Glomerular endothelial cell (primary cell): ENCODE results near the gene EHBP1L1. TPM values are rescaled to one million over a fixed set of nuclear protein-coding genes. Genes with fewer than 3 reads are reported as not detected.

Source experiments
- DNase-seq: peaks from one replicate; pipeline ENCODE4 v3.0.0-alpha.2; 2011; ENCODE audit warnings: low read depth, low spot score; ENCODE audit errors: extremely low read depth
- total RNA-seq: library from RNA; depleted of rRNA; stranded (reverse); fragments of >200 nt; gene quantifications from 2 replicates; pipeline ENCODE4 v1.2.3, GENCODE V29; 2015

EHBP1L1 gene
- total RNA-seq, 1 donor from 2014 or later: 27.8 TPM

DNA sequence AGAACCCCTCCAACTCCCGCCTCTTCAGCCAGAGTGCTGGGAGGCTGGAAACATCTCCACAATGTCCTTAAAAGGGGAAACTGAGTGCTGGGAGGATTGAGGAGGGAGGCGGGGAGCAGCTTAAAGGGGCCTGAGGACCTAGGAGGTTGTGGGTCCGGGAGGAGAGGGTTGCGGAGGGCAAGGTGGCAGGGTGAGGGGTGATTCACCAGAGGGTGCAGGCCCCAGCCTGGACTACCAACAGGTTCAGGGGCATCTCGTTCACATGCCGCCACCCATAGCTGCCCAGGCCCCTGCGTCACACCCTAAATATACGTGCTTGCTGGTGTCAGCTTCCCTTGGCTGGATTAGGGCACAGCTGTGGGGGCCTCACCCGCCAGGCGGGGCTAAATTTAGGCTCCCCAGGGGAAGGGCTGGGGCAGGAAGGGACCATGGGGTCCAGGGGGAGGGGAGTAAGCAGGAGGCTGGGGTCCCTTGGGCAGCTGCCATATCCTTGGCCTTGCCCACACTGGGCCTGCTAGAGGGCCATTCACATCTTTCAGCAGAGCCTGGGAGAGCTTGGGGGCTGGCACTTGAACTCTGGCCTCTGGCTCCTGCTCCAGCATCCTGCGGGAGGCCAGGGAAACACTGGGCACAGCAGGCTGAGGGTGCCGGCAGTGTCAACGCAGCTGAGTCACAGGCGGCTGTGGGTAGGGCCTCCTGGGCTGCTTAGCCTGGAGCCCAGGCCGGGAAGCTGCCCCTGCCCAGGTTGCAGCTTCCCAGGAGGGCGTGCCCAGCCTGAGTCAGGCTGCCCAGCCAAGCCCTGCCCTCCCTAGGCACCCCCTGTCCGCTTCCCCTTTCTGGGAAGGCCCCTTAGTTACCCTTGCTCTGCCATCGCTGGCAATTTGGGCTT is 1.3 kb downstream of the EHBP1L1 start:
- DNase-seq: no peak

DNA sequence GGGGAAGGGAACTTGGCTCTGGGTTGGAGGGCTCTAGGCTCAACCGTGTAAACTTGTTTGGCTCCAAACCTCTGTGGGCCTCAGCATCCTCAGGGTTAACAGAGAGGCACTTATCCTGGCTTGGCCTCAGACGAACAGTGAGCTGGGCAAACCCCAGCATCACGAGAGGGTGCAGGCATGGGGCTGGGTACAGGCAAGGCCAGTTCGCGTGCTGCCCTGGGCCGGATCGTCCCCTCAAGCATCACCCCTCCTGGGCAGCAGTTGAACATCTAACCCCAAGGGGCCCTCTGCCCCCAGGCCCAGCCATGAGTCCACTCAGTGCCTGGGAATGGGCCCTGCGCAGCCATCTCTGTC is 1.9 kb downstream of the EHBP1L1 start:
- no peak for DNase-seq

DNA sequence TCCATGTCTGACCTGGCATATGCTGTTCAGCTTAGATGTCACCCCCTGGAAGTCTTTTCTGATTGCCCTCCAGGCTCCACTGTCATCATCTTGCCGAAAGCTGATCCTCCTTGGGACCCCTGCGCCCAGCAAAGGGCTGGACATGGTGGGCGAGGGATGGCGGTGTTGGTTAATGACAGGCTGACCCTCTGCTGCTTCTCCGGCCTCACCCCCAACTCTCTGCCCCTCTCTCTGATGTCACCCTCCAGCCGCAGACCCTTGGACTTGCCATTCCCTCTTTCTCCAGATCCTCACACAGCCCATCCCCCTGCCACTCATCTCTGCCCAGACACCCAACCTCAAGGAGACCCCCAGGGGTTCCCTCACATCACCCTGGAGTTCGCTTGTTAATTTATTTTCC is 2.3 kb downstream of the EHBP1L1 start:
- DNase-seq: no peak

DNA sequence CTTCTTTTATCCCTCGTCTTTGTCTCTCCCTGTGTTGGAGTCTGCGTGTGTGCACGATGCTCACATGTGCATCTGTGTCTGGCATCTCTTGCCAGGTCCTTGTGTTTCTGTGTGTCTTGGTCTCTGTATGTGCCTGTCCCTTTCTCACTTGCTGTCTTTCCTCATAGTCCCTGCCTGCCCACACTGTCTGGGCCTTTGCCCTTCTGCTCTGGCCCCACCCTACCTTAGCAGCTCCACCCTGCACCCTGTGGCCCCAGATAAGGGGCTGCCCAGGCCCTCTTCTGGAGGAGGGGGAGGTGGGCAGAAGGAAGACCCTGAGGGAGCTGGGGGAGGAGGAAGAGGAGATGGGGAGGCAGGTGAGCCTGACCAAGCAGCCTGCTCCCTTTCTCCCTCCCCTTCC is 2.8 kb downstream of the EHBP1L1 start:
- no peak for DNase-seq

DNA sequence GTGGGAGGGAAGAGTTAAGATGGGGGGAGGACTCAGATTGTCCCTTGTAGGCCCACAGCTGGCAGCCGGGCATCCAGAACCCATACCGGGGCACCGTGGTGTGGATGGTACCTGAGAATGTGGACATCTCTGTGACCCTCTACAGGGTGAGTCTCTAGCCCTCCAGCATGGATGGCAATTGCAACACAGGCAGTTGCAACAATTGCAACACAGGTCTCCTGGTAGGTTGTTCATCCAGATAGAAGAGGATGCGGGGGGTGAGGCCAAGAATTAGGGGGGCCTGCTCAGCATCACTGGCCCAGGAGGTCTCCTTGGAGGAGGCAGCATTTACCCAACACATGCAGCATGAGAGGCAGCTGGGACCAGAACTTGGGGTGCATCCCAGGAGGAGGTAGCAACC is 3.4 kb downstream of the EHBP1L1 start:
- DNase-seq: no peak

DNA sequence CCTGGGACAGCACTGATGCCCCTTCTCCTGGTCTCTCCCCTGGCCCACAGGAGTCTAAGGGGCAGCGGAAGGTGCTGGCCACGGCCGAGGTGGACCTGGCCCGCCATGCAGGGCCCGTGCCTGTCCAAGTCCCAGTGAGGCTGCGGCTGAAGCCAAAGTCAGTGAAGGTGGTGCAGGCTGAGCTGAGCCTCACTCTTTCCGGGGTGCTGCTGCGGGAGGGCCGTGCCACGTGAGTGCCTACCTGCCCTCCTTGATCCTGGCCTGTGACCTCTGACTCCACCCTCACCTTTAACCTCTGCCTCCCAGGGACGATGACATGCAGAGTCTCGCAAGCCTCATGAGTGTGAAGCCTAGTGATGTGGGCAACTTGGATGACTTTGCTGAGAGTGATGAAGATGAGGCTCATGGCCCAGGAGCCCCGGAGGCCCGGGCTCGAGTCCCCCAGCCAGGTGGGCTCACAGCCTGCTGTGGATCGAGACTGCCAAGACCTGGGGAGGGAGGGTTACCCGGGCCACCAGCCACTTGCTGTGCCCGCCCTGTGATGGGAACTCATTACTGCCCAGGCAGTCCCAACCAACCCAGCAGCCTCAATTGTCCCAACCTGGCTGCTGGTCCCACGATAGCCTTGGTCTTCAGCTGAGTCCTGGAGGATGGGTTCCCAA is 4.3 kb downstream of the EHBP1L1 start:
- DNase-seq: no peak

DNA sequence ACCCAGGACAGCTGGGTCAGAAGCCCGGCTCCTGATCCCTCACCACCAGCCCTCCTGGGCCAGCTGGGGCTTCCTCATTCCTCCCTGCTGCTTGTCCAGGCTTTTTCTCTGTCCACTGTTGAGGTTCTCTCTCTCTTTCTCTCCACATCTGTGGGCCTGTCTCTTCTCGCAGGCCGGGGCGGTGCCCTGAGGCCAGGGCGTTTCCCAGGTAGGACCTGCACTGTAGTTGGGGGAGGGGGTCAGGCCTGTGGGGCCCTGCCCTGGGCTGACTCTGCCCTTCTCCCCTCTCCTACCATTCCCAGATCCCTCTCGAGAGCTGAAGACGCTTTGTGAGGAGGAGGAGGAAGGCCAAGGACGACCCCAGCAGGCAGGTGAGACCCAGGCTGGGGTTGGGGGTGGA is 4.9 kb downstream of the EHBP1L1 start:
- no peak for DNase-seq

DNA sequence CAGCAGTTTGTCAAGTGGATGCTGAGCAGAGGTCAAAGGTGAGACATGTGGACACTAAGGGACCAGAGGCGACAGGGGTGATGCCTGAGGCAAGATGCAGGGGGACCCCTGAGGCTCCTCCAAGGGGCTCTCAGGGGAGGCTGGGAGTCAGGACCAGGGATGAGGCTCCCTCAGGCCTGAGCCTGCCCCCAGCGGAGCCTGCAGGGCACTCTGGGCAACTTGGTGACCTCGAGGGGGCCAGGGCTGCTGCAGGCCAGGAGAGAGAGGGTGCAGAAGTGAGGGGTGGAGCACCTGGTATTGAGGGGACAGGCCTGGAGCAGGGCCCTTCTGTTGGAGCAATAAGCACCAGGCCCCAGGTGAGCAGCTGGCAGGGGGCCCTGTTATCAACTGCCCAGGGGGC is 6.1 kb downstream of the EHBP1L1 start:
- DNase-seq: no peak

DNA sequence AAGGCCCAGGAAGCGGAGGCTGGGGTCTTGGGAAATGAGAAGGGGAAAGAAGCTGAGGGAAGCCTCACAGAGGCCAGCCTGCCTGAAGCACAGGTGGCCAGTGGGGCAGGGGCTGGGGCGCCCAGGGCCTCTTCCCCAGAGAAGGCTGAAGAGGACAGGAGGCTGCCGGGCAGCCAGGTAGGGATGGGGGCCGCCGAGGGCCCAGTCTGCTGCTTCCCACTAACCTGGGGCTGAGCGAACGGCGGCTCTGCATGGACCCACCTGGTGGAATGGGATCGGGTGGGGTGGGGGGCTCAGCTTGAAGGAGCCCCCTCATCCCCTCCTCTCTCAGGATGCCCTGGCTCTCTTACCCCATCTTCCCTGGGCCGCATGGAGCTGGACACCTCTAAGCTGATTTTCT is 7.7 kb downstream of the EHBP1L1 start:
- no peak for DNase-seq

DNA sequence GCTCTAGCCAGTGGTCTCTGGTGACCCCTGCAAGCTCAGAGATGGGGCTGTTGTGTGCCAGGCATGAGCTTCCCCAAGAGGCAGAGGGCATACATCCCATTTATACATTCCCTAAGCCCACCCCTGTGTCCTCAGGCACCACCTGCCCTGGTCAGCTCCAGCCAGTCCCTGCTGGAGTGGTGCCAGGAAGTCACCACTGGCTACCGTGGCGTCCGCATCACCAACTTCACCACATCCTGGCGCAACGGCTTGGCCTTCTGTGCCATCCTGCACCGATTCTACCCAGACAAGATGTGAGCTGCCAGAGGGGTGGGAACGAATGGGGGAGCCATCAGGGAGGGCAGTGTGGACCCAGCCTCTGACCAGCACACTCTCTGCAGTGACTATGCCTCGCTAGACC is 8.3 kb downstream of the EHBP1L1 start:
- DNase-seq: no peak

DNA sequence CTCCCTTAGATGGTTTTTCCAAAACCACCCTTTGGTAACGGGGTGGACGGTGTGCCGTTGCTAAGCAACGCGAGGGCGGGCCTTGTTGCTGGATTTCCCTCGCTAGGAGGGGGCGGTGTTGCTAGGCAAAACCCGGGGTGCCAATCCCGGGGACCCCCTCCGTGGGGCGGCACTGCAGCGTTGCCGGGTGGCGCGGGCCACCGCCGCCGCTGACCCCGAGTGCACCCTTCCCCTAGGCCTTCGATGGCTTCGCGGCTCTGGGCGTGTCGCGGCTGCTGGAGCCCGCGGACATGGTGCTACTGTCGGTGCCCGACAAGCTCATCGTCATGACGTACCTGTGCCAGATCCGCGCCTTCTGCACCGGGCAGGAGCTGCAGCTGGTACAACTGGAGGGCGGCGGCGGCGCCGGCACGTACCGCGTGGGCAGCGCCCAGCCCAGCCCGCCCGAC is 8.9 kb downstream of the EHBP1L1 start:
- no peak for DNase-seq

DNA sequence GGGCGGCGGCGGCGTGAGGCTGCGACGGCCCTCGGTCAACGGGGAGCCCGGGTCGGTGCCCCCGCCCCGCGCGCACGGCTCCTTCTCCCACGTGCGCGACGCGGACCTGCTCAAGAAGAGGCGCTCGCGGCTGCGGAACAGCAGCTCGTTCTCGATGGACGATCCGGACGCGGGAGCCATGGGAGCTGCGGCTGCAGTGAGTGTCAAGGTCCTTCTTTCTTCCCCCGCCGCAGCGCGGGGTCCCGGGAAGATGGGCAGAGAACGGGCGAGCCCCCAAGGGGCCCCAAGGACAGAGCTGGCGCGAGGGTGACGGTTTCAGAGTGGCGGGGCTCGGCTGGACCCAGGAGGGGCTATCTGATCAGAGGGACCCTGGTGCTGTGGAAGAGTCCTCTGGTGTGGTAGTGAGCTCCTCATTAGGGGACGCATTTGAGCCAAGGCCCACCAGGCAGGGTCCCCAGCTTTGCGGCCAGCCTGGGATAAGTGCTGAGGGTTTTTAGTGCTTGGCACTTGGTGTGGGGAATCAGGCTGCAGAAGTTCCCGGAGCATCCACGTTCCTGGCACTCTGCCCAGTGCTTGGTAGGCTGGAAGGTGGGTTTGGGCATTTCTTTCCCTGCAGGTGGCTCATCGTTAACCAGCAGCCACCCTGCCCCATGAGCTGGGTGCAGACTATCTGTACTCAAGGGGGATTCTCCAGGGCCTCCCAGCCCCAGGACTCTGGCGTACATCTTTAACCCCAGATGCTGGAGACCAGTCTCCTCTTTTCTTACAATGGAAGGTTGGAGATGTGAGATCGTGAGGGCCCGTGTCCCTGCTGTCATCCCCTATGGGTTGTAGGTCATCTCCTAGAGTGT is 9.8 kb downstream of the EHBP1L1 start:
- no peak for DNase-seq

DNA sequence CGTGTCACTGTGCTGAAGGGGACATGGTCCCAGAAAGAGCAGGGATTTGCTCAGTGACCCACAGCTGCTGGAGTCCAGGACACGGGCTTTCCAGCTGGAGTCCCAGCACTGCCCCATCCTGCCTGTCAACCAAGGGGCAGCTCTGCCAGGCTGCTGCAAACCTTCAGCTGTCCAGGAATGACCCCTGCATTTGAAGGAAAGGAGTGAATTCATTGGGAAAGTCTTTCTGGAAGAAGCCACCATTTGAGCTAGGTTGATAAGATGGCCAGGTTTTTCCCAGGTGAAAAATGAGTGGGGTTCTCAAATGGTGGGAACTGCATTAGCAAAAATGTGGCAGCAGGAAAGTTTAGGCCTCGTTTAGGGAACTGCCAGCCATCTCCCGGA is 10.4 kb downstream of the EHBP1L1 start:
- DNase-seq: no peak

DNA sequence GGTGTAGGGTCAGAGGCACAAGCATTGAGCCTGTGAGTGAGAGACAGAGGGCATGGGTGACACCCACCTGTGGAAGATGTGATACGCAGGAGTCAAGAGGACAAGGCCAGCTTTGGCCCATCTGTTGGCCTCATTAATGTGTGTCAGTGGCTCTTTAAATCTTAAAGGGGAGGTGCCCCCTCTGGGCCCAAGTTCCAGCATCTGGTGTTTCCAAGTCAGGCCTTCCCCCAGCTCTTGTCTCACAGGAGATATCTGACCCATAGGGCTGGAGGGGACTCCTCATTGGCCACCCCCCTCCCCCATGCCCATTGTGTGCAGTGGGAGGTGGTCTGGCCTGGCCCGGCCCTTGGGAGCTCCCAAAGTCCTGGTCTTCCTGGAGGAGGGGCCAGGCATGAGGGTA is 10.8 kb downstream of the EHBP1L1 start:
- DNase-seq: no peak

DNA sequence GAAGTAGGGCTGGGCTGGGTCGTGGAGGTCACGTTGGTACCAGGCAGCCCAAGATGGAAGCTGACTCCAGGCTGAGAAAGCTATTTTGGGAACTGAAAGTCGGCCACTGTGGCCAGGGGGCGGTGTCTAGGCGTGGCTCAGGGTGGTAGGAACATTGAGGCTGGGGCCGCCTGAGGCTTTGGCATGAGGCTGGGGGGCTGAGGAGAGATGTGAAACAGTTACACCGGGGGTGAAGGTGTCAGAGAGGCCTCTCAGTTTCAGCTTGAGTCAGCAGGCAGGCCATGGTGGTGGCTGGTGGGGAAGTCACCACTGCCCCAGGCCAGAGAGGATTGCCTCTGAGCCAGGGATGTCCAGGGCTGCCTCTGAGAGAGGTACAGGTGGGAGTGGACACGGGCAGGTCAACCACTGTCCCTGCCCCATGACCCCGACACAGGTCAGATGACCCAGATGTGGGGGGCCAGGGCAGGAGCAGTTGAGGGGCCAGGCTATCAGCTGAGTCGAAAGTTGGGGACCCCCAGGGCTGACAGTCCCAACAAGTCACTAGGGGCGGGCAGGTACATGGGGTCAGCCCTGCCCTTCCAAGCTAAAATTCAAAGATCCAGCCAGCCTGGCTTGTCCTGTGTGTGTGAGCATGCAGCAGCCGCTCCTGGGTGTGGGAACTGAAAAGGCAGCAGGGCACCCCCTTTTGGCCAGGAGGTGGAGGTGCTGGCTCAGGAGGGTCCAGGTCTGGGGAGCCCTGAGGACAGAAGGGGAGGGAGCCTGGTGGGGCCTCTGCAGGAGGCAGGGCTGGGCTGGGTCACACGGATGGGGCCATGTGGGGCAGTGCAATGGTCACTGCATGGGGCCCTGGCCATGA is 12.6 kb downstream of the EHBP1L1 start:
- no peak for DNase-seq

DNA sequence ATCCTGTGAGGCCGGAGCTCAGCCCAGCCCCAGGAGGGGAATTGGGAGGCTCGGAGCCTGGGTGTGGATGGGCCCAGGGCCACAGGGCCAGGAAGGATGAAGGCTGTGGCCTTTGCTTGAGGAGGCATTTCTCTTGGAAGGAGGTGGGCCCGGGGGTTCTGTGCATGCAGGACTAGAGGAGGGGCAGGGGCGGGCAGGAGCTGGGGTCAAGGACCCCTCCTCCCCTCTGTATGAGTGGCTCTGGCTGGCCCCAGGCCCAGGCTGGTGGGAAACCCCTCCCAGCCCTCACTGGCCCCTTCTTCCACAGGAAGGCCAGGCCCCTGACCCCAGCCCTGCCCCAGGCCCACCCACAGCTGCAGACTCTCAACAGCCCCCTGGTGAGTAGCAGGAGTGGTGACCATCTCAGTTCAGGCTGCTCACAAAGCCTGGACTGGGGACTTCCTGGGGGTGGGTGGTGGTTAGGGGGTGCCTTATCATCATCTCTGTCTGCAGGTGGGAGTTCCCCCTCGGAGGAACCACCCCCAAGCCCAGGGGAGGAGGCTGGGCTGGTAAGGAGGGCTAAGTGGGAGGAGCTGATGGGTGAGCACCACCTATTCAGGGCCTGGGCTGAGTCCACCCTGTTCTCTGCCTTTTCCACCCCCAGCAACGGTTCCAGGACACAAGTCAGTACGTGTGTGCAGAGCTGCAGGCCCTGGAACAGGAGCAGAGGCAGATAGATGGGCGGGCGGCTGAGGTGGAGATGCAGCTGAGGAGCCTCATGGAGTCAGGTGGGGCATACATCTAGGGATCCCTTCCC is 13.8 kb downstream of the EHBP1L1 start:
- DNase-seq: no peak

DNA sequence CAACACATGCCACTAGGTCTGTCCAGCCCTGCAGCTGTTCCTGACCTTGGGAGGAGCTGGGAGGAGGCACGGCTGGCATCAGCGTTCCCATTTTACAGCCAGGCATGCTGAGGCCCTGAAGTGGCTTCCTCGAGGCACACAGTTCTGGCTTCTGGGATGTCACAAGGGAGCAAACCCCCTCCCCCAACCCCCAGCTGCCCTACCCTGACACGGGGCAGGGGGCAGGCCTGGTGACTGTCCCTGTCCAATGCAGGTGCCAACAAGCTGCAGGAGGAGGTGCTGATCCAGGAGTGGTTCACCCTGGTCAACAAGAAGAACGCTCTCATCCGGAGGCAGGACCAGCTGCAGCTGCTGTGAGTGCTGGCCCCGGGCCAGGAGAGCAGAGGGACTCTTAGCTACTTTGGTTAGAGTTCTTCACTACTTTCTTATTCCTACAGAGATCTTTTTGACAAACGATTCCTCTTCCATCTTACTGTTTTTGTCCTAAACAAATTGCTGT is 14.4 kb downstream of the EHBP1L1 start:
- DNase-seq: no peak

DNA sequence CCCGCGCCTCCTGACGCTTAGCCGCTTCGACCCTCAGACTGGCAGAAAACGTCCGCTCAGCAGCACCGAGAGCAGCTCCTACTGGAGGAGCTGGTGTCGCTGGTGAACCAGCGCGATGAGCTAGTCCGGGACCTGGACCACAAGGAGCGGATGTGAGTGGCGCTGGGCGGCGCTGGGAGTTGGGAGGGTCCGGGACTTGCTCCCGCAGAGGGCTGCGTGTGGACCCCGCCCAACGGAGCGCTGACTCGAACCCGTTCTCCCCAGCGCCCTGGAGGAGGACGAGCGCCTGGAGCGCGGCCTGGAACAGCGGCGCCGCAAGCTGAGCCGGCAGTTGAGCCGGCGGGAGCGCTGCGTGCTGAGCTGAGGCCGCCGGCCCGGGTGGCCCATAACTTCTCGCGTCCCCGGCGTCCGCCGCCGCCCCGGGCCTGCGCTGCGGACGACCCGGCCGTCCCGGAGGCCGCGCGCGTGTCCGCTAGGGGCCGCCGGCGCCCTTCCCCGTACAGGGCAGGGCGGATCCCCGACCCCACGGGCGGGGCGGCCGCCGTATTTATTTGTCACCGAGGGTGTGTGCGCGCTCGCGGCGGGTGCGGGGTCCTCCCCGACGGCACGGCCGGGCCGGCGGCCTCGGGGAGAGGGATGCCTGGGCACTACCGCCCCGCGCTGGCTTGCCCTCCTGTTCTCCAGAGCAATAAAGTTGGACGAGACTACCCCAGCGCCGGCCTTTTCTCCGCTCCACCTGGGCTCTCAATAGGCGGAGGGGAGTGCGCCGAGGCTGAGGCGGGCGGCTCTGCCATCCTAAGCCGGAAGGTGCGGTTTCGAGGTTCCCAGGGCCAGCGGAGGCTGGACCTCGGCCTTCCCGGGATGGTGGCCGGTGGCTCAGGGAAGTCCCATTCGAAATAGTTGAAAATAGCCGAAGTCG is 16.3 kb downstream of the EHBP1L1 start:
- DNase-seq: no peak
